ENCODE data around the gene CLMP.

- TF ChIP-seq, protein P1, sequence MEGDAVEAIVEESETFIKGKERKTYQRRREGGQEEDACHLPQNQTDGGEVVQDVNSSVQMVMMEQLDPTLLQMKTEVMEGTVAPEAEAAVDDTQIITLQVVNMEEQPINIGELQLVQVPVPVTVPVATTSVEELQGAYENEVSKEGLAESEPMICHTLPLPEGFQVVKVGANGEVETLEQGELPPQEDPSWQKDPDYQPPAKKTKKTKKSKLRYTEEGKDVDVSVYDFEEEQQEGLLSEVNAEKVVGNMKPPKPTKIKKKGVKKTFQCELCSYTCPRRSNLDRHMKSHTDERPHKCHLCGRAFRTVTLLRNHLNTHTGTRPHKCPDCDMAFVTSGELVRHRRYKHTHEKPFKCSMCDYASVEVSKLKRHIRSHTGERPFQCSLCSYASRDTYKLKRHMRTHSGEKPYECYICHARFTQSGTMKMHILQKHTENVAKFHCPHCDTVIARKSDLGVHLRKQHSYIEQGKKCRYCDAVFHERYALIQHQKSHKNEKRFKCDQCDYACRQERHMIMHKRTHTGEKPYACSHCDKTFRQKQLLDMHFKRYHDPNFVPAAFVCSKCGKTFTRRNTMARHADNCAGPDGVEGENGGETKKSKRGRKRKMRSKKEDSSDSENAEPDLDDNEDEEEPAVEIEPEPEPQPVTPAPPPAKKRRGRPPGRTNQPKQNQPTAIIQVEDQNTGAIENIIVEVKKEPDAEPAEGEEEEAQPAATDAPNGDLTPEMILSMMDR (IDR thresholded peaks at IDR 0.05) = no peak
- no peak for TF ChIP-seq EP300 (IDR thresholded peaks at IDR 0.05)
Measured at GRCh38 chr11:123185326-123185725, 9.7 kb downstream of the CLMP start.

Data from ovary (tissue), 3 donors.